IPS DF 19.7 (cell line): Measurements from ENCODE around the gene ETS1.

Source experiments
- DNase-seq: peaks from one replicate; pipeline ENCODE4 v3.0.0-alpha.2; 2013; ENCODE audit warnings: low read depth, low spot score

Gene ETS1

GRCh38 chr11:128587415-128587814 lies at the start of gene ETS1:
ETS1 (minus strand) TSS chr11:128587558; CDS start chr11:128573130, 14,428 bp downstream.
- no peak for DNase-seq

GRCh38 chr11:128634395-128634794 lies 47.0 kb upstream of the ETS1 start:
- no peak for DNase-seq

- DNase-seq: no peak
Measured at GRCh38 chr11:128633384-128633965, 46.1 kb upstream of the ETS1 start.

- DNase-seq: no peak
Measured at GRCh38 chr11:128632141-128632791, 44.9 kb upstream of the ETS1 start.

GRCh38 chr11:128630367-128631230 lies 43.2 kb upstream of the ETS1 start:
- DNase-seq: no peak

GRCh38 chr11:128629516-128630106 lies 42.3 kb upstream of the ETS1 start:
- DNase-seq: no peak

- DNase-seq: no peak
Measured at GRCh38 chr11:128628686-128629085, 41.3 kb upstream of the ETS1 start.

GRCh38 chr11:128628325-128628673 lies 40.9 kb upstream of the ETS1 start:
- no peak for DNase-seq

- no peak for DNase-seq
Measured at GRCh38 chr11:128627666-128628324, 40.4 kb upstream of the ETS1 start.

GRCh38 chr11:128626913-128627665 lies 39.7 kb upstream of the ETS1 start:
- no peak for DNase-seq

GRCh38 chr11:128625746-128626145 lies 38.4 kb upstream of the ETS1 start:
- DNase-seq: no peak

- no peak for DNase-seq
Measured at GRCh38 chr11:128625326-128625725, 38.0 kb upstream of the ETS1 start.

- no peak for DNase-seq
Measured at GRCh38 chr11:128624269-128625175, 37.2 kb upstream of the ETS1 start.

- no peak for DNase-seq
Measured at GRCh38 chr11:128623091-128623490, 35.7 kb upstream of the ETS1 start.

GRCh38 chr11:128621601-128622501 lies 34.5 kb upstream of the ETS1 start:
- DNase-seq: no peak

GRCh38 chr11:128620309-128621100 lies 33.1 kb upstream of the ETS1 start:
- no peak for DNase-seq

- DNase-seq: no peak
Measured at GRCh38 chr11:128619540-128620308, 32.4 kb upstream of the ETS1 start.
